ENCODE measurements around the gene HSPB6. TPM values are rescaled to one million over a fixed set of nuclear protein-coding genes. Genes with fewer than 3 reads are reported as not detected.
A peak's percentile ranks its signal among the peaks of the same experiment; 100 is the strongest.

HSPB6 gene
- total RNA-seq, 1 donor from 2014 or later = not detected

DNA sequence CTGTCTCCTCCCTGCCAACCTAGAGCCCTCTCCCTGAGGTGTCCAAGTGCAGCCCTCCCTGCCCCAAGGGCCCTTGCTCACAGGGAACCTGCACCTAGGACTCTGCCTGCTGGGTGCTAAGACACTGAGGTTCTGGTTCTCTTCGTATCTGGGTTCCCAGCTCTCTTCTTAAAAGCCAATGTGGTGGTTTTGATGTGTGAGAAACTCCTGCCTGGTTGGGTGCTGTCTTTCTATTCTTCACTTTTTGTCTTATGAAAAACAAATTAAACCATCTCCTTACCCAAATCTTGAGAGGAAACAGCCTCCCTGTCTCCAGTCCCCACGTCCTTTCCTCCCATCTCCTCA lies 43.4 kb downstream of the HSPB6 start:
- Mint-ChIP-seq H3K9me3 (ENCODE audit: unreplicated experiment) (no peaks in the 10 kb centered on the region), H3K4me1 (ENCODE audit: unreplicated experiment) (peaks cover 12% of the 10 kb centered on the region), H3K27me3 (ENCODE audit: unreplicated experiment) (peaks cover 9% of the 10 kb centered on the region), H3K27ac (ENCODE audit: unreplicated experiment) (no peak overlapping the region), H3K4me3 (ENCODE audit: unreplicated experiment) (peak overlapping the region; percentile 21), H3K36me3 (ENCODE audit: low read depth, unreplicated experiment) (no peaks in the 10 kb centered on the region)
- TF ChIP-seq, protein P1, sequence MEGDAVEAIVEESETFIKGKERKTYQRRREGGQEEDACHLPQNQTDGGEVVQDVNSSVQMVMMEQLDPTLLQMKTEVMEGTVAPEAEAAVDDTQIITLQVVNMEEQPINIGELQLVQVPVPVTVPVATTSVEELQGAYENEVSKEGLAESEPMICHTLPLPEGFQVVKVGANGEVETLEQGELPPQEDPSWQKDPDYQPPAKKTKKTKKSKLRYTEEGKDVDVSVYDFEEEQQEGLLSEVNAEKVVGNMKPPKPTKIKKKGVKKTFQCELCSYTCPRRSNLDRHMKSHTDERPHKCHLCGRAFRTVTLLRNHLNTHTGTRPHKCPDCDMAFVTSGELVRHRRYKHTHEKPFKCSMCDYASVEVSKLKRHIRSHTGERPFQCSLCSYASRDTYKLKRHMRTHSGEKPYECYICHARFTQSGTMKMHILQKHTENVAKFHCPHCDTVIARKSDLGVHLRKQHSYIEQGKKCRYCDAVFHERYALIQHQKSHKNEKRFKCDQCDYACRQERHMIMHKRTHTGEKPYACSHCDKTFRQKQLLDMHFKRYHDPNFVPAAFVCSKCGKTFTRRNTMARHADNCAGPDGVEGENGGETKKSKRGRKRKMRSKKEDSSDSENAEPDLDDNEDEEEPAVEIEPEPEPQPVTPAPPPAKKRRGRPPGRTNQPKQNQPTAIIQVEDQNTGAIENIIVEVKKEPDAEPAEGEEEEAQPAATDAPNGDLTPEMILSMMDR (IDR thresholded peaks at IDR 0.05; ENCODE audit: unreplicated experiment) = no peak
- DNase-seq (ENCODE audit: low spot score) = no peak

GRCh38 chr19:35712567-35713505 lies 44.0 kb downstream of the HSPB6 start:
- peaks cover 9% of the 10 kb centered on the region for H3K27me3 Mint-ChIP-seq (ENCODE audit: unreplicated experiment)
- no peaks in the 10 kb centered on the region for H3K9me3 Mint-ChIP-seq (ENCODE audit: unreplicated experiment)
- H3K4me1 Mint-ChIP-seq (ENCODE audit: unreplicated experiment) = peaks cover 12% of the 10 kb centered on the region
- DNase-seq (ENCODE audit: low spot score) = no peak
- H3K36me3 Mint-ChIP-seq (ENCODE audit: low read depth, unreplicated experiment) = no peaks in the 10 kb centered on the region
- TF ChIP-seq, protein P1 (IDR thresholded peaks at IDR 0.05; ENCODE audit: unreplicated experiment) = no peak
- H3K27ac Mint-ChIP-seq (ENCODE audit: unreplicated experiment) = no peak overlapping the region
- no peak overlapping the region for H3K4me3 Mint-ChIP-seq (ENCODE audit: unreplicated experiment)

- H3K27me3 Mint-ChIP-seq (ENCODE audit: unreplicated experiment) = peaks cover 2% of the 10 kb centered on the region
- H3K9me3 Mint-ChIP-seq (ENCODE audit: unreplicated experiment) = no peaks in the 10 kb centered on the region
- DNase-seq (ENCODE audit: low spot score) = no peak
- peaks cover 4% of the 10 kb centered on the region for H3K4me1 Mint-ChIP-seq (ENCODE audit: unreplicated experiment)
- no peak overlapping the region for H3K4me3 Mint-ChIP-seq (ENCODE audit: unreplicated experiment)
- H3K36me3 Mint-ChIP-seq (ENCODE audit: low read depth, unreplicated experiment) = no peaks in the 10 kb centered on the region
- H3K27ac Mint-ChIP-seq (ENCODE audit: unreplicated experiment) = no peak overlapping the region
- TF ChIP-seq, protein P1 (IDR thresholded peaks at IDR 0.05; ENCODE audit: unreplicated experiment) = no peak
Measured at GRCh38 chr19:35710784-35711723, 45.8 kb downstream of the HSPB6 start.

- no peak for DNase-seq (ENCODE audit: low spot score)
- TF ChIP-seq, protein P1 (IDR thresholded peaks at IDR 0.05; ENCODE audit: unreplicated experiment) = no peak
- Mint-ChIP-seq H3K9me3 (ENCODE audit: unreplicated experiment) (no peaks in the 10 kb centered on the region), H3K36me3 (ENCODE audit: low read depth, unreplicated experiment) (no peaks in the 10 kb centered on the region), H3K4me1 (ENCODE audit: unreplicated experiment) (no peaks in the 10 kb centered on the region), H3K27ac (ENCODE audit: unreplicated experiment) (no peak overlapping the region), H3K27me3 (ENCODE audit: unreplicated experiment) (no peaks in the 10 kb centered on the region), H3K4me3 (ENCODE audit: unreplicated experiment) (no peak overlapping the region)
Measured at GRCh38 chr19:35708391-35708790, 48.4 kb downstream of the HSPB6 start.

Other genes with a start within 250 kb of the HSPB6 start
- 56.9 TPM for gene DMKN, start 243.4 kb downstream of the HSPB6 start, total RNA-seq (ENCODE audit: unreplicated experiment)
- 0.18 TPM for gene SBSN, start 228.7 kb downstream of the HSPB6 start, total RNA-seq (ENCODE audit: unreplicated experiment)
- gene GAPDHS, start 223.6 kb downstream of the HSPB6 start, total RNA-seq (ENCODE audit: unreplicated experiment) = not detected
- gene TMEM147, start 211.4 kb downstream of the HSPB6 start, total RNA-seq (ENCODE audit: unreplicated experiment) = 62.0 TPM
- gene ATP4A, start 193.4 kb downstream of the HSPB6 start, total RNA-seq (ENCODE audit: unreplicated experiment) = not detected
- gene PMIS2, start 170.9 kb downstream of the HSPB6 start, total RNA-seq (ENCODE audit: unreplicated experiment) = not detected
- 30.2 TPM for gene HAUS5, start 144.3 kb downstream of the HSPB6 start, total RNA-seq (ENCODE audit: unreplicated experiment)
- 116 TPM for gene RBM42, start 128.0 kb downstream of the HSPB6 start, total RNA-seq (ENCODE audit: unreplicated experiment)
- 1,894 TPM for gene ETV2, start 115.3 kb downstream of the HSPB6 start, total RNA-seq (ENCODE audit: unreplicated experiment)
- 428 TPM for gene COX6B1, start 108.7 kb downstream of the HSPB6 start, total RNA-seq (ENCODE audit: unreplicated experiment)
- gene UPK1A, start 90.5 kb downstream of the HSPB6 start, total RNA-seq (ENCODE audit: unreplicated experiment) = not detected
- gene ZBTB32, start 52.5 kb downstream of the HSPB6 start, total RNA-seq (ENCODE audit: unreplicated experiment) = not detected
- gene KMT2B, start 39.0 kb downstream of the HSPB6 start, total RNA-seq (ENCODE audit: unreplicated experiment) = 51.7 TPM
- gene IGFLR1, start 14.6 kb downstream of the HSPB6 start, total RNA-seq (ENCODE audit: unreplicated experiment) = 3.2 TPM
- 12.0 TPM for gene U2AF1L4, start 11.6 kb downstream of the HSPB6 start, total RNA-seq (ENCODE audit: unreplicated experiment)
- 99.0 TPM for gene PSENEN, start 11.4 kb downstream of the HSPB6 start, total RNA-seq (ENCODE audit: unreplicated experiment)
- 9.0 TPM for gene LIN37, start 8.5 kb downstream of the HSPB6 start, total RNA-seq (ENCODE audit: unreplicated experiment)
- 15.0 TPM for gene PROSER3, start 1.1 kb upstream of the HSPB6 start, total RNA-seq (ENCODE audit: unreplicated experiment)
- 8.5 TPM for gene ARHGAP33, start 18.5 kb upstream of the HSPB6 start, total RNA-seq (ENCODE audit: unreplicated experiment)
- not detected for gene PRODH2, start 55.8 kb upstream of the HSPB6 start, total RNA-seq (ENCODE audit: unreplicated experiment)
- gene NPHS1, start 95.5 kb upstream of the HSPB6 start, total RNA-seq (ENCODE audit: unreplicated experiment) = not detected
- 1.8 TPM for gene KIRREL2, start 99.9 kb upstream of the HSPB6 start, total RNA-seq (ENCODE audit: unreplicated experiment)
- gene APLP1, start 111.5 kb upstream of the HSPB6 start, total RNA-seq (ENCODE audit: unreplicated experiment) = 11.5 TPM
- gene NFKBID, start 143.5 kb upstream of the HSPB6 start, total RNA-seq (ENCODE audit: unreplicated experiment) = 13.0 TPM
- 0.95 TPM for gene HCST, start 145.5 kb upstream of the HSPB6 start, total RNA-seq (ENCODE audit: unreplicated experiment)
- not detected for gene TYROBP, start 151.3 kb upstream of the HSPB6 start, total RNA-seq (ENCODE audit: unreplicated experiment)
- 53.4 TPM for gene LRFN3, start 179.3 kb upstream of the HSPB6 start, total RNA-seq (ENCODE audit: unreplicated experiment)
- 14.3 TPM for gene SDHAF1, start 238.2 kb upstream of the HSPB6 start, total RNA-seq (ENCODE audit: unreplicated experiment)

All from endothelial cell (in vitro differentiated cells).